NCI-H2171 (cell line): ENCODE results near the gene ASB14.
"Not testable (repeated sequence)": the region's sequence is repeated elsewhere in the genome, so short reads cannot be mapped to it uniquely, and the experiment has no call there.

Experiments used
- DNase-seq: peaks from one replicate; lab custom pipeline; 2025; lab: John Stamatoyannopoulos, UW

Gene ASB14

DNA sequence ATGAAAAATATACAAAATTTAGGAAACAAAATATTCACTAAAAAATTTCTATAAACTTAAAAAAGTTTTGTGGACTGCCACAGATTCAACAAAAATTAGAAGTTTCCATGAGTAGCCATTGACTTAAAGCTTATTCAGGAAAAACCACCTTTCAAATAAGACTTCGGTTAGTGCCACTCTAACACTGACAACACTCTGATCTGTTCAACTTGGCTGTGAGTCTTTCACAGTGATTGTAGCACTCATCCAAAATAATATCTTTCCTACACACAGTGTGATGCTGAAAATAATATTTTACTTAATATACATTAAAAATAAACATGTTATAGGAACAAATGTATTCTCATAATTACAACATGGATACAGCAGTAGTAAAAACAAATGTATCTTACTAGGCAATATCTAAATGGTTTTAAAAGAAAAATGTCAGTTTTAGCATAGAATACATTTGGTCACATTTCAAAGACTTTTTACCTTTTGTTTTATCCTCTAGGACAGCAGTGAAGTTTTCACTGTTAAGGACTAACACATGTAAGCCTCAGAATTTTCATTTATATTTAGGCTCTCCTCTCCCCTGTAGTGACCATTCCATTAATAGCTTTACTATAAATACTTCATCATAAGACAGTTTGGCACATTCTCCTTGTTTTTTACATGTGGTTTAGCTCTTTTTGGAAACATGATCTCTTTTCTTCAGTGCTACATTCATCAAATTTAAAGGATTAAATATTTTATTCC, at the start of gene ASB14:
Gene ASB14 (minus strand): TSS at position 527 of the 738 bp plus-strand sequence. CDS start 652 bp downstream, outside the sequence.
- no peak for DNase-seq

DNA sequence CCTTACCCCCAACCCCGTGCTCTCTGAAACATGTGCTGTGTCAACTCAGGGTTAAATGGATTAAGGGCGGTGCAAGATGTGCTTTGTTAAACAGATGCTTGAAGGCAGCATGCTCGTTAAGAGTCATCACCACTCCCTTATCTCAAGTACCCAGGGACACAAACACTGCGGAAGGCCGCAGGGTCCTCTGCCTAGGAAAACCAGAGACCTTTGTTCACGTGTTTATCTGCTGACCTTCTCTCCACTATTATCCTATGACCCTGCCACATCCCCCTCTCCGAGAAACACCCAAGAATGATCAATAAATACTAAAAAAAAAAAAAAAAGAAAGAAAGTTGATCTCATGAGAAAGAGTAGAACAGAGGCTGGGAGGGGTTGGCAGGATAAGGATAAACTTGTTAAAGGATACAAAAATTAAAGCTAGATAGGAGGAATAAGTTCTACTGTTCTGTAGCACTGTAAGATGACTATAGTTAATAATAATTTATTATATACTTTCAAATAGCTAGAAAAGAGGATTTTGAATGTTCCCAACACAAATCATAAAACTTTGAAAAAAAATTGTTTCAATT, 46.7 kb upstream of the ASB14 start:
- not testable (repeated sequence) for DNase-seq

DNA sequence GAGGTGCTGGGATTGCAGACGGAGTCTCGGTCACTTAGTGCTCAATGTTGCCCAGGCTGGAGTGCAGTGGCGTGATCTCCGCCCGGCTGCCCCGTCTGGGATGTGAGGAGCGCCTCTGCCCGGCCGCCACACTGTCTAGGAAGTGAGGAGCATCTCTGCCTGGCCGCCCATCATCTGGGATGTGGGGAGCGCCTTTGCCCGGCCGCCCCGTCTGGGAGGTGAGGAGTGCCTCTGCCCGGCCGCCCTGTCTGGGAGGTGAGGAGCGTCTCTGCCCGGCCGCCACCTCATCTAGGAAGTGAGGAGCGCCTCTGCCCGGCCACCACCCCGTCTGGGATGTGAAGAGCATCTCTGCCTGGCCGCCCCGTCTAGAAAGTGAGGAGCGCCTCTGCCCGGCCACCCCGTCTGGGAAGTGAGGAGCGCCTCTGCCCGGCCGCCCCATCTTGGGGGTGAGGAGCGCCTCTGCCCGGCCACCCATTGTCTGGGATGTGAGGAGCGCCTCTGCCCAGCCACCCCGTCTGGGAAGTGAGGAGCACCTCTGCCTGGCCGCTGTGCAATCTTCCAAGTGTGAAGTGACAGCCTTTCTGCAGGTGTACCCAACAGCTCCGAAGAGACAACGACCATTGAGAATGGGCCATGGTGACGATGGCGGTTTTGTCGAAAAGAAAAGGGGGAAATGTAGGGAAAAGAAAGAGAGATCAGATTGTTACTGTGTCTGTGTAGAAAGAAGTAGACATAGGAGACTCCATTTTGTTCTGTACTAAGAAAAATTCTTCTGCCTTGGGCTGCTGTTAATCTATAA, 46.0 kb upstream of the ASB14 start:
- DNase-seq, result not testable (repeated sequence)

DNA sequence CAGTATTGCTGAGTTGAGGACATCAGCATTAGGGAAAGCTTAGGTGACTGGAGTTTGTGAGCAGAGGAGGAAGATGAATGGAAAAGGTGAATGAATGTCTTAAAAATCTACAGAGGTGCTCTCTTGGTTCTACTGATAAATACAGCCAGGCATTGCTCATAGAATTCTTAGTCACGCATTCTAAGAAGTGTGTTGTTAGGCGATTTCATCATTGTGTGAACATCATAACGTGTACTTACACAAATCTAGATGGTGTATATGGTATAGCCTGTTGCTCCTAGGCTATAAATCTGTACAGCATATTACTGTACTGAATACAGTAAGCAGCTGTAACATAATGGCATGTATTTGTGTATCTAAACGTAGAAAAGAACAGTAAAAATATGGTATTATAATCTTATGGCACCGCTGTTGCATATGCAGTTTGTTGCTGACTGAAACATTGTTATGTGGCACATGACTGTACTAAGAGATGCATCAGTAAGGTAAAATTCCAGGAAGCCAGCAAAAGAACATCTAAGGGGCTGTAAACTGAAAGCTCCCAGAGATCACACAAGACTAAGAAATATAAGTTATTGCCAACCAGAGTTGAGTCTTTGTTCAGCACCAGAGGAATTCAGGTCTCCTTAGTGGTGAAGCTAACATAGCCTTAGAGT, 42.9 kb upstream of the ASB14 start:
- DNase-seq, result no peak

DNA sequence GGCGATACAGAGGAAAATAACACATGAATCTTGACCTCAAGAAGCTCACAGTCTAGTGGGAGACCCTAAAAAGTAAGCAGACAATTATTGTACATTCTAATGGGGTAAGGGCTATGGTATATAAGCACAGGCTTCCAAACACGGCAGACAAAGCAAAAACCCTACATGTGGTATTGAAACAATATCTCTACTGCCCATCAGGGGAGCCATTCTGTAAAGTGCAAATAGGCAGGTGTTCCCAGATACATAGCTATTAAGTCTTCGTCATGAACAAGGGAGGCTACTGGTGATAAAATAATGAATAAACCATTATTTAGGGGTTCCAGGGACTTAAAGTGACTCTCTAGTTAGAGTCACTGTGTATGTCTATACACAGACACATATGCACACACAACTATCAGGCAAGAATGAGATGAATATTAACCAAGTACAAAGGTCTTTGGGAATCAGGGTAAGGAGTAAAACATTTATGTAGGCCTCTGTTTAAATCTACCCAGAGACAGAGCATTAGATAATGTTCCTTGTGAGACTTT, 38.7 kb upstream of the ASB14 start:
- DNase-seq, result no peak

DNA sequence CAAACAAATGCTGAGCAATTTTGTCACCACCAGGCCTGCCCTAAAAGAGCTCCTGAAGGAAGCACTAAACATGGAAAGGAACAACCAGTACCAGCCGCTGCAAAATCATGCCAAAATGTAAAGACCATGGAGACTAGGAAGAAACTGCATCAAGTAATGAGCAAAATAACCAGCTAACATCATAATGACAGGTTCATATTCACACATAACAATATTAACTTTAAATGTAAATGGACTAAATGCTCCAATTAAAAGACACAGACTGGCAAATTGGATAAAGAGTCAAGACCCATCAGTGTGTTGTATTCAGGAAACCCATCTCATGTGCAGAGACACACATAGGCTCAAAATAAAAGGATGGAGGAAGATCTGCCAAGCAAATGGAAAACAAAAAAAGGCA, 34.0 kb upstream of the ASB14 start:
- not testable (repeated sequence) for DNase-seq

DNA sequence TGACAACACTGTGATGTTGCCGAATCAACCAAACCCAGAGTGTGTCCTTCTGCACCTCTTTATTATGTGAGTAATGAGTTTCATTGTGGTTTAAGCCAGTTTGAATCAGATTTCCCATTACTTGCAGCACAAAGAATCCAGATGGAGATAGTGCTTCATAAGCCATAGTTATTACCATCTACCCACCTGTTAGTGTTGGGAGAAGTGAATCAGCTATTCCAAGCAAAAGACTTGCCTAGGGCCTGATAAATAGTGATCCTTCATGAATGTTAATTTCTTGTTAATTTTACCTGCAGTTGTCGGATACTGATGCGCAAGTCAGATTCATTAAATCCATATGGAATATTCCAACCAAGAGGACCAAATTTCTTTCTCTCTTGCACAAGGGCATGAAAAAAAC, 21.7 kb upstream of the ASB14 start:
- DNase-seq, result no peak

DNA sequence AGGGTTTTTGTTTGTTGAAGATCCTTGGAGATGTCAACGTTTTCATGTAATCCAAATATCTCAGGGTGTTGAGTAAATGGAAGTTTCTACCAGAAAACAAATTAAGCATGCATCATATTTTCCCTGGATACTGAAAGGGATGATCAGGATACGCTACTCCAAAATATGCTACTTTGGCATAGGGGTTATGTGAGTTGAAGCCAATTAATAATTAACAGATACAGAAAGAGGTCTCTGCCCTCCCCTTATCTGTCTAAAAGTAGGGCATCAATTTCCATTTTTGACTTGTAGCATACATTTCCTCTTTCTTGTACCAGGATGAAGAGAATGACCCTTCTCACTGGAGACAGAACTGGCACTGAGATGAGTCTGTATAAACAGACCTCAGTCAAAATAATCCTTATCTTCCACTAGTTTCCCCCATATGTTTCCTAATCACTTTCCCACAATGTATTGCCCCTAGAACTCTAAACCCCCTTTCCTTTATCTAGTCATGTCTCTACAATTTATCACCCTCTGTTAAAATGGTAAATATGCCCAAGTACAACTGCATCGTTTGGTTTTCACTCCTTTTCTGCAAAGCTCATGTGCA, 17.4 kb upstream of the ASB14 start:
- DNase-seq, result no peak

DNA sequence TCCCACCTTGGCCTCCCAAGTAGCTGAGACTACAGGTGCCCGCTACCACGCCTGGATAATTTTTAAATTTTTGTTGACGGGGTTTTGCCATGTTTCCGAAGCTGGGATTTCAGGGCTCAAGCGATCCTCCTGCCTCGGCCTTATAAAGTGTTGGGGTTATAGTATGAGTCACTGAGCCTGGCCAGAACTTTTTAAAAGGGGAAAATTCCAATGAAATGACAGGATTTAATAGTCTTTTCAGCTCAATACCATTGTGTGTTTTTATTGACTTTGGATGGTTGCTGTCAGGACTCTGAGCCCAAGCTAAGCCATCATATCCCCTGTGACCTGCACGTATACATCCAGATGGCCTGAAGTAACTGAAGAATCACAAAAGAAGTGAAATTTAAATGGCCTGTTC, 11.0 kb upstream of the ASB14 start:
- DNase-seq, result not testable (repeated sequence)

DNA sequence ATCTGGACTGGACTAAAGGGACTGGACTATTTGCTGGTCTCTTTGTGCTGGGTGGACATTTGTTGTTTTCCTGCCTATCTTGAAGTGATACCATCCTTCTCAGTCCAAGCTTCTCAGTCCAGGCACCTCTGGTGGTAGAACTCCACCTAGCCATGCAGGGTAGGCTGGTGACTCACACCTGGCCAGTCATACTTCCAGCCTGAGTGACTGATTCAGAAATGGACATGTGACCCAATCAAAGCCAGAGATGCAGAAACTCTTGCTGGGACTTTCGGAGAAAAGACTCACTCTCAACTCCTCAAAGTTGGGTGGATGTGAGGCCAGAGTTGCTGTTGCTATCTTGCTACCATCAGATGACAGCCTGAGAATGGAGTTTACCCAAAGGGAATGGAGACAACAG, 5.6 kb upstream of the ASB14 start:
- DNase-seq, result no peak

DNA sequence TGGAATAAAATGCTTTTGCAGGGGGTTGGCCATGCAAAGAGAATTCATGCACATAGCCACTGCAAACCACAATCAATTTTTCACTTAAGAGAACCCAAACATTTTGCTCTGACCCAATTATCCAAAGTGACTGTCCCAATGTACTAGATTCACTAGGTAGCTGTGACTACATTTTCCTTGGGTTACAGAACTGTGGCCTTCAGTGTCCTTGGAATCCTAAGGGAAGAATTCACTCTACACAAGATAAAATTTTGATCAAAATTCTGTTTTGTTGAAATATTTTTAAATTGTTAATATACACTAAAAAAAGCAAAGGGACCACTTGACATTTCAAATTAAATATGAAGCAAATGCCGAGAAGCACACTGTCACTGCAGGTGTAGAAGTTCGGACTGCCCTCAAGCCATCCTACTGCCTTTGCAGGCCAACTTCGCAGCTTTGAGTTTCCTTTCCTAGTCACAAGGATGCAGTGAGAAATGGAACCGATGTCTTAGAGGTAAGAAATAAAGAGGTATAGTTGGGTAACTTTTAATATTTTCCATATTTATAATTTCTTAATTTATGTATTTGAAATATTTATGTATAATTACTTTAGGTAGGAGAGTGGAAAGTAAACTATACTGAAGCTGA, 527 bp upstream of the ASB14 start:
- no peak for DNase-seq

DNA sequence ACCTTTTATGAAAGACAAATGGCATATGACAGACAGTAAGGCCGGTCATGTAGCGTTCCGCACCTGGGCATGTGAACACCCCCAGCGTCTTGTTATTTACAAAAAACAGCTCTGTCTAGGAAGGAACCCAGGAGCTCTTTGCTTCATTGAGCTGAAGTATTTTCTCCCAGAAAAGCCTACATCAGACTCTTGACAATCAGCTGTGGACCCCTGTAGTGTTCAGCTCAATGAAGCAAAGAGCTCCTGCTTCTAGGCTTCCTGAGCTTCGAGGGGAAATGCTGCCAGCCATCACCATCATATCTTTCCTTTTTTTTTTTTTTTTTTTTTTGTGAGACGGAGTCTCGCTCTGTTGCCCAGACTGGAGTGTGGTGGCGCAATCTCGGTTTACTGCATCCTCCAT, 4.1 kb downstream of the ASB14 start:
- no peak for DNase-seq

DNA sequence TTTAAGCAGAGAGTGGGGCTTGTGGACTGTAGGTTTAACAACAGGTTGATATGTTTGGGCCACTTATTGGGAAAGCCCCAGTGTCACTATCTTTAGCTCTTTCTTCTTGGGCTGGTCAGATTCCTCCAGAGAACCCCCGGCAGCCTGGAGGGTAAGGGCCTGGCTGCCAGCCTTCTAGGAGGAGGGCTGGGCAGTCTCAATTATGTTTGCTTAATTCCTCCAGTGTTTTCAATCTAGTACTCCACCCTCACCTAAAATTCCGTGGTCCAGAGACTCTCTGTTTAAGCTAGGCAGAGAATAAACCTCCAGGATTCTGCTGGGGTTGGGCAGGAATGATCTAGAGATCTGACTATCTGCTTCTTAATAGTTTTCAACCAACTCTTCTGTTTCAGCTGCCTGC, 5.3 kb downstream of the ASB14 start:
- no peak for DNase-seq

DNA sequence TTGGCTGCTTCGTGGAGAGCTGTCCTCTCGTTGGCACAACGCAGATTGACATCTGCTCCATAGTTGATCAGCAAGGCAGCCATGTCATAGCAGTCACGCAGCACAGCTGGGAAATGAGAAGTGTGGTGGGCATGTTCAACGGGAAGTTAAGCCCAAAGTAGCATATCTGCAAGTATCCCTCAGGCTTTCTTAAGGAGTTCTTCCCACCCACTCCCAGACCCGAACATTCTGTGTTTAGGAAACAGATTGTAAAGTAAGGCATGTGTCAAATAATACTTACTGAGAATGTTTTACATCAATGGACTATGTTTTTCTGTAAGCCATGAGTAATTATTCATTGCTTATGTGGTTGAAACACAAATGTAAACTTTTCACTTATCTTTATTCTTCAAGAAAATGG, 9.2 kb downstream of the ASB14 start:
- no peak for DNase-seq

DNA sequence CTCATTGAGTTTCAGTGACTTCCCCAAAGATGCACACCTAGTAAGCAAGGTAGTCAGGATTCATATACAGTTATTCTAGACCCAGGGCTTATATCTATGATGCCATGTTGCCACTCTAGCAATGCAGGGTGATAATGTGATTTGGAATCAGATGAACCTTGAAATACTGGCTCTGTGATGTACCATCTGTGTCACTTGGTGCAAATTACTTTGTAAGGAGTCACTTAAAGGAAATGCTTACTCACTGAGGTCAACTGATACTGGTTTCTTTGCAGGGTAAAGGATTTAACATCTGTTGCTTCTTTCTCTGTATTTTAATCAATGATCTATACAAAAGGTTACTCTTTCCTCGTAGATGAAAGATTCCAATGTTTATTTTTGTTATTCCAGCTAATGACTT, 10.8 kb downstream of the ASB14 start:
- DNase-seq, result no peak

DNA sequence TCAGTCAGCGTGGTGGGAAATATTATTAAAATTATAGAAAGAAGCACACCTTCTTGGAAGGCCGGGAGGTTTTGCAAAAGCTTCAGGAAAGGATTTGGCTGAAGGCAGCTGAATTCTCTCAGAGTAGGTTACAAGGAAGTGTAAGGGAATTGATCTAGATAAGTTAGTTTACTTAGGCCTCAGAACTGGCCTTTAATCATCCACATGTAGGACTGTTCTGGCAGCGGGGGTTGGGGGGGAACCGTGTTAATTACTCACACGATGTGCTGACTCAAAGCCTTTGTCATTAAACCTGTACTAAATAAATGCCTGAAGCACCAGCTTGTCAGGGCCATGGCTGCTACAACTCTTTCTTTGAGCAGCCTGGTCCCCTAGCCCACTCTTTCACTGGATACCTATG, 12.8 kb downstream of the ASB14 start:
- DNase-seq, result no peak

DNA sequence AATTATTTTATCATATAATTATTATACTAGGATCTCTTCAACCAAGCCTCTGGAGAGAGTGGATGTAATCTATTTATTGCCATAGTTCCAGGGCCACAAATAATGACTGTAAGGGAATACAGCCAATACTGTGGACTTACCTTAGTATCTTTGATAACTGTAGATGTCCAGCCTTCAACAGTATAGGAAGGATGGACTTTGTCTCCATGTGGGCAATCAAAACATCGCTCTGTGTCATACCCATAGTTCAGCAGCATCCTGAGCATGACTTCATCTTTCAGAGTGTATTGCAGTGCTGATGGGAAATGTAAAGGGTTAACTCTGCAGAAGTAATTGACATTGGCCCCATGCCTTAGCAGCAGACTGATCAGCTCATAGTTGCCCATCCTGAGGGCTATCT, 14.2 kb downstream of the ASB14 start:
- no peak for DNase-seq

DNA sequence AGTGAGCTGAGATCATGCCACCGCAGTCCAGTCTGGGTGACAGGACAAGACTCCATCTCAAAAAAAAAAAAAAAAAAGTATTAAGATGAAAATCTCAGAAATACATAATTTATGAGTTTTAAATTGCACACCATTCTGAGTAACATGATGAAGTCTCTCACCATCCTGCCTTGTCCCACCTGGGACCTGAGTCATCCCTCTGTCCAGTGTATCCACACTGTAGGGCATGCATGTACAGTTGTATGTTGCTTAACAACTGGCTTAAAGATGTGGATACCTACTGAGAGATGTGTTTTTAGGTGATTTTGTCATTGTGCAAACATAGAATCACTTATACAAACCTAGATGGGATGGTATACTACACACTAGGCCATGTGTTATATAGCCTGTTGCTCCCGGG, 17.1 kb downstream of the ASB14 start:
- DNase-seq, result no peak

DNA sequence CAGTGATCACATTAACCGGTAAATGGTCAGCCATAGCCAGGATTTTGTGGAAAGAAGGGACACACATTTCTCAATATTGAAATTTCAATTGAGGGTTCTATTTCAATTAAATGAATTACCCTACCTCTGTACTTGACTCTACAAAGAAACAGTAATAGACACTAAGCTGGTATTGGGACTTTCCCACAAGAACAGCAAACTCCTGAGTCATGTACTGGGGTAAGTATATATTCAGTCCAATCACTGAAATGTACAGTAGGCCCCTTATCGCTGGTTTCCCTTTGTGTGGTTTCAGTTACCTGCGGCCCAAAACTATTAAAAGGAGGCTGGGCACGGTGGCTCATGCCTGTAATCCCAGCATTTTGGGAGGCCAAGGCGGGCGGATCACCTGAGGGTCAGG, 17.6 kb downstream of the ASB14 start:
- no peak for DNase-seq

DNA sequence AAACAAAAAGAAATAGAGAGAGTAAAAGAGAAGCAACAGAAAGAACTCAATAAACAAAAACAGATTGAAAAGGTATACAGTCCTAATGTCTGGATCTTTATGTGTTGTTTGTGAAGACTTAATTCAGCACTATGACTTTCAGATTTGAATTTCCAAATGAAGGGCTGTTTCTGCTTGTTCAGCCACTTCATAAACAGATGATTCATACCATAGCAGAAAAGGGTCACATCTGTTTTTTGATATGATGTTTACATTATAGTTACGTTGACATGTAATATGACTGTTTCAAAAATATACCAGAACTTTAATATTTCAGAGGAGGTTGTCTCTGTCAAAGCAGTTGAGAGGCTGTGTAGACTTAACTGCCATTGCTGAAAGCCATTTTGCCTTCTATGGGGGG, 24.1 kb downstream of the ASB14 start:
- DNase-seq, result no peak

DNA sequence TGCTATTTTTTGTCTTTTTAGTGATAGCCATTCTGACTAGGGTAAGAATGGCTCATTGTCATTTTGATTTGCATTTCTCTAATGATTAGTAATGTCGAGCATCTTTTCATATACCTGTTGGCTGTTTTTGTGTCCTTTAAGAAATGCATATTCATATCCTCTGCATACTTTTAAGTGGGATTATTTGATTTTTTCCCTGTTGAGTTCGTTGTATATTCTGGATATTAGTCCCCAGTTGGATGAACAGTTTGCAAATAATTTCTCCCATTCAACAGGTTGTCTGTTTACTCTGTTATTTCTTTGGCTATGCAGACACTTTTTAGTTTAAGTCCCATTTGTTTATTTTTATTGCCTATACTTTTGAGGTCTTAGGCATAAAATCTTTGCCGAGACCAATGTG, 30.6 kb downstream of the ASB14 start:
- no peak for DNase-seq

DNA sequence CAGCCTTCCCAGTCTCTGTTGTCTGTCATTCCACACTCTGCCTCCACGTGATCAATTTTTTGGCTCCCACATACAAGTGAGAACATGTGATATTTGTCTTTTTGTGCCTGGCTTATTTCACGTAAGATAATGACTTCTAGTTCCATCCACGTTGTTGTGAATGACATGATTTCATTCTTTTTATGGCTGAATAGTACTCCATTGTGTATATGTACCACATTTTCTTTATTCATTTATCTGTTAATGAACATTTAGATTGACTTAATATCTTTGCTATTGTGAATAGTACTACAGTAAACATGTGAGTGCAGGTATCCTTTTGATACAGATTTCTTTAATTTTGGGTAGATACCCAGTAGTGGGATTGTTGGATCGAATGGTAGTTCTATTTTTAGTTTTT, 31.4 kb downstream of the ASB14 start:
- no peak for DNase-seq
